Measurements from ENCODE around the gene AFF4. TPM values are rescaled to one million over a fixed set of nuclear protein-coding genes. Genes with fewer than 3 reads are reported as not detected.

The AFF4 gene
- total RNA-seq, 2 experiments from 2014 or later = 19.4 to 19.9 TPM

GRCh38 chr5:132831095-132831860, 132.2 kb downstream of the AFF4 start:
- no peaks in the 10 kb centered on the region for H3K9me3 Mint-ChIP-seq
- H3K27ac Mint-ChIP-seq = no peak overlapping the region
- no peaks in the 10 kb centered on the region for H3K36me3 Mint-ChIP-seq (ENCODE audit: low read depth)
- DNase-seq = no peak
- intact Hi-C loops (cut with micrococcal nuclease) = no loop called here
- no peak for ATAC-seq
- H3K4me3 Mint-ChIP-seq = peak overlapping the region; percentile 66
- POLR2A ChIA-PET = interaction anchor here (0.6 kb wide), 1 partner anchor 10 kb away, joined by 3 read pairs; no protein-coding TSS in a partner anchor
- no peak for TF ChIP-seq CTCF (IDR thresholded peaks at IDR 0.05)
- CTCF ChIA-PET = interaction anchor here (0.6 to 2.5 kb wide), 6 partner anchors 18 to 793 kb away, joined by 3 to 10 read pairs (median 5); no protein-coding TSS in a partner anchor
- peaks cover 37% of the 10 kb centered on the region for H3K27me3 Mint-ChIP-seq
- H3K4me1 Mint-ChIP-seq (ENCODE audit: low read depth) = peaks cover 5% of the 10 kb centered on the region

GRCh38 chr5:132830436-132831094, 132.9 kb downstream of the AFF4 start, which contains the start of gene SHROOM1:
Gene SHROOM1, minus strand, starts transcription at chr5:132830647. Its CDS starts 4,507 bp downstream, at chr5:132826140.
- Mint-ChIP-seq H3K9me3 (no peaks in the 10 kb centered on the region), H3K36me3 (ENCODE audit: low read depth) (no peaks in the 10 kb centered on the region), H3K27ac (no peak within 1 kb of the TSS), H3K4me3 (peak within 1 kb of the TSS; percentile 69), H3K4me1 (ENCODE audit: low read depth) (peaks cover 5% of the 10 kb centered on the region), H3K27me3 (peaks cover 42% of the 10 kb centered on the region)
- intact Hi-C loops (cut with micrococcal nuclease) = no loop called here
- TF ChIP-seq CTCF (IDR thresholded peaks at IDR 0.05) = no peak
- DNase-seq (peak; percentile 45), ATAC-seq (peak; percentile 45)
- ChIA-PET CTCF (interaction anchor here (0.6 to 3.2 kb wide), 22 partner anchors 9 to 794 kb away, joined by 3 to 24 read pairs (median 4); no protein-coding TSS in a partner anchor), POLR2A (interaction anchor here (0.6 kb wide), 2 partner anchors 9 to 233 kb away, joined by 3 read pairs; no protein-coding TSS in a partner anchor)

GRCh38 chr5:132829742-132830435, 133.5 kb downstream of the AFF4 start:
- Mint-ChIP-seq H3K4me1 (ENCODE audit: low read depth) (peaks cover 7% of the 10 kb centered on the region), H3K9me3 (no peaks in the 10 kb centered on the region), H3K4me3 (peak overlapping the region; percentile 69), H3K27ac (no peak overlapping the region), H3K36me3 (ENCODE audit: low read depth) (no peaks in the 10 kb centered on the region), H3K27me3 (peaks cover 46% of the 10 kb centered on the region)
- ChIA-PET POLR2A (interaction anchor here (0.6 to 2.4 kb wide), 3 partner anchors 13 to 232 kb away, joined by 3 to 9 read pairs (median 6); partner anchors contain the start of genes GDF9 and UQCRQ), CTCF (interaction anchor here (0.6 to 3.2 kb wide), 26 partner anchors 8 to 464 kb away, joined by 3 to 24 read pairs (median 4); partner anchors contain the start of genes GDF9 and UQCRQ)
- ATAC-seq = peak; percentile 83
- TF ChIP-seq CTCF (IDR thresholded peaks at IDR 0.05) = peak; percentile 92
- DNase-seq = peak; percentile 79
- intact Hi-C loops (cut with micrococcal nuclease) = loop anchor here (10.0 kb wide), 1 partner anchor 445 kb away; no protein-coding TSS in a partner anchor

GRCh38 chr5:132828846-132829494, 134.5 kb downstream of the AFF4 start:
- Mint-ChIP-seq H3K4me3 (peak overlapping the region; percentile 69), H3K36me3 (ENCODE audit: low read depth) (no peaks in the 10 kb centered on the region), H3K27ac (no peak overlapping the region), H3K4me1 (ENCODE audit: low read depth) (peaks cover 7% of the 10 kb centered on the region), H3K27me3 (peaks cover 52% of the 10 kb centered on the region), H3K9me3 (no peaks in the 10 kb centered on the region)
- POLR2A ChIA-PET = interaction anchor here (1.8 to 2.4 kb wide), 2 partner anchors 12 to 37 kb away, joined by 6 to 9 read pairs; partner anchors contain the start of genes GDF9 and UQCRQ
- no peak for TF ChIP-seq CTCF (IDR thresholded peaks at IDR 0.05)
- ATAC-seq (no peak), DNase-seq (no peak)
- intact Hi-C loops (cut with micrococcal nuclease) = loop anchor here (10.0 kb wide), 1 partner anchor 444 kb away; no protein-coding TSS in a partner anchor
- CTCF ChIA-PET = interaction anchor here (0.8 to 3.2 kb wide), 20 partner anchors 7 to 463 kb away, joined by 3 to 24 read pairs (median 4); partner anchors contain the start of genes GDF9 and UQCRQ

All from activated CD8-positive, alpha-beta T cell treated with anti-CD3 and anti-CD28 coated beads for 36 hours (primary cell).